Kidney (tissue), 14 donors: ENCODE results near the gene PEBP1. TPM values are rescaled to one million over a fixed set of nuclear protein-coding genes. Genes with fewer than 3 reads are reported as not detected.

Source experiments
- DNase-seq, 5 donors: peaks; one replicate each; pipeline ENCODE4 v3.0.0-alpha.2; 2013 to 2020
- FAIRE-seq: peaks from 2 replicates; lab custom pipeline; 2012; peaks lifted over from hg19 to GRCh38; lab: Jason Lieb, UNC
- H3K27ac ChIP-seq, 2 donors: one replicate each; pipeline ENCODE4 v1.7.0; 2013; ENCODE audit warnings: low read depth in 2 of 2, low read length in 2 of 2, inconsistent platforms in 1 of 2
- H3K27me3 ChIP-seq: one replicate; pipeline ENCODE4 v1.7.1; 2013; ENCODE audit warnings: low read length, inconsistent platforms; ENCODE audit not compliant: control insufficient read depth, insufficient read depth
- H3K36me3 ChIP-seq, 3 donors: one replicate each; pipeline versions ENCODE4 v1.7.0 to v1.7.1; 2013; ENCODE audit warnings: low read length in 3 of 3, control low read depth in 1 of 3, inconsistent platforms in 1 of 3; ENCODE audit not compliant: insufficient read depth in 3 of 3, control insufficient read depth in 2 of 3
- H3K4me1 ChIP-seq, 3 donors: one replicate each; pipeline versions ENCODE4 v1.7.0 to v1.7.1; 2013; ENCODE audit warnings: low read length in 3 of 3, inconsistent platforms in 1 of 3, low read depth in 1 of 3; ENCODE audit not compliant: control insufficient read depth in 2 of 3, insufficient read depth in 2 of 3
- H3K4me3 ChIP-seq, 3 donors: one replicate each; pipeline versions ENCODE4 v1.7.0 to v1.8.1; 2013; ENCODE audit warnings: low read length in 3 of 3, control low read depth in 1 of 3, inconsistent platforms in 1 of 3
- H3K9ac ChIP-seq, 3 donors: one replicate each; pipeline versions ENCODE4 v1.7.0 to v1.7.1; 2013; ENCODE audit warnings: low read length in 3 of 3, control low read depth in 1 of 3, inconsistent platforms in 1 of 3
- H3K9me3 ChIP-seq, 3 donors: one replicate each; pipeline versions ENCODE4 v1.7.0 to v1.7.1; 2013; ENCODE audit warnings: low read length in 3 of 3, control low read depth in 1 of 3, inconsistent platforms in 1 of 3; ENCODE audit not compliant: control insufficient read depth in 2 of 3, insufficient read depth in 1 of 3
- CTCF ChIP-seq: IDR thresholded peaks from 3 replicates; pipeline ENCODE4 v1.5.1; 2012; ENCODE audit warnings: mild to moderate bottlenecking, moderate library complexity, borderline replicate concordance; ENCODE audit not compliant: insufficient read depth; ENCODE audit errors: extremely low read depth
- intact Hi-C: fragments of 100-400 bp; cut with DNase I; formaldehyde crosslinking; loops from one replicate; pipeline ENCODE4 v1.11.1; 2022
- polyA plus RNA-seq: library from polyadenylated mRNA; stranded (reverse); fragments of 350-450 nt; fragmentation: Illumina TruSeq; extraction: RNeasy Lipid Tissue Mini Kit (QIAGEN cat#74804); gene quantifications from one replicate; pipeline ENCODE4 v1.2.3, GENCODE V29; 2014; ENCODE audit warnings: low read depth, low replicate concordance; ENCODE audit not compliant: insufficient read depth
- total RNA-seq: library from RNA; stranded (reverse); fragmentation: NEBNext Ultra II Directional; extraction: Animal tissue kit (Norgen Biotek cat#: 25700); gene quantifications from one replicate; pipeline ENCODE4 v1.2.1, GENCODE V29; 2021
- donor health status: control.
- donor health status: control.
- donor health status: control.
- donor health status: control.
- donor health status: control.
- donor health status: DM: yes; HTN: yes; CAD: no.
- donor health status: Normal renal cell carcinoma (clear cell type).

Gene PEBP1
- total and polyA plus RNA-seq, 2 donors from 2014 or later, result 321 to 1,168 TPM

DNA sequence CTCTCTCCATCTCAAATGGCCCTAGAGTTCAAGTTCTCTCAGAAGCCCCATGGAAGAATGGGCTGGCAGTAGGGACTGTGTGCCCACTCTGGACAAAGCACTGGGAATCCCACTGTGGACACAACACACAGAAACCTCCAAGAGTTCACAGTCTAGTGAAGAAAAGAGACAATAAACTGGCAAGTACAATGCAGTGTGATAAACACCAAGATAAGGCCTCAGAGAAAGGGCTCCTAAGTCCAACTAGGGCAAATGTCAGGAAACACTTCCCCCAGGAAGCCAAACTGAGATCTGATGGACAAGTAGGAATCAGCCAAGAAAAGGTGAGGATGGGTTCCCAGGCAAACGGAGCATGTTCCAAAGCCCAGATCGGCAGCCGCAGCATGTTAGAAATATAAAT lies 37.5 kb upstream of the PEBP1 start:
- TF ChIP-seq CTCF, result no peak
- H3K4me3 ChIP-seq, result no peak overlapping the region
- intact Hi-C loops, result no loop called here
- no peaks in the 10 kb centered on the region for H3K4me1 ChIP-seq
- no peaks in the 10 kb centered on the region for H3K9me3 ChIP-seq
- no peak overlapping the region for H3K27ac ChIP-seq
- H3K9ac ChIP-seq, result no peak overlapping the region
- FAIRE-seq, result no peak
- no peaks in the 10 kb centered on the region for H3K27me3 ChIP-seq
- H3K36me3 ChIP-seq, result no peaks in the 10 kb centered on the region
- no peak for DNase-seq

- intact Hi-C loops, result no loop called here
- Histone ChIP-seq H3K4me3 (no peak overlapping the region), H3K9me3 (no peaks in the 10 kb centered on the region), H3K27ac (no peak overlapping the region), H3K4me1 (no peaks in the 10 kb centered on the region), H3K9ac (no peak overlapping the region), H3K36me3 (no peaks in the 10 kb centered on the region), H3K27me3 (no peaks in the 10 kb centered on the region)
- no peak for TF ChIP-seq CTCF
- DNase-seq (no peak), FAIRE-seq (no peak)
Measured at GRCh38 chr12:118098911-118099671, 36.8 kb upstream of the PEBP1 start.

DNA sequence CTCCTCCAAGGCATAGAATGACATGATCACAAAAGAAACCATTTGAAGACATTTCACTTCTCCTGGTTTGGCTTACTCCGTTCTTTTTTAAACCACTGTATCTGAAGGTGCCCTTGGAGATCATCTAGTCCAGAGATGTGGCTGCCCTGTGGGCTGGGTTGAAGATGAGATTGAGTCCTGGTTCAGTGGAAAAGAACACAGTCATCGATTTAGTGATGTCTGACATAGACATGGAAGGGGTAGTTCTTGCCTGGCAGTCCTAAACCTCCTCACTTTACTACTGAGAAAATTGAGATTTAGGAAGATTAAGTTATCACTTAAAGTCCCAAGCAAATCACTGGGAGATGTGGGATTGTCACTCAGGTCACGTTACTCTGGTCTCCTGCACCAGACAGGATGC lies 34.9 kb upstream of the PEBP1 start:
- Histone ChIP-seq H3K27me3 (no peaks in the 10 kb centered on the region), H3K9ac (no peak overlapping the region), H3K4me3 (no peak overlapping the region), H3K36me3 (no peaks in the 10 kb centered on the region), H3K27ac (no peak overlapping the region), H3K9me3 (no peaks in the 10 kb centered on the region), H3K4me1 (peaks cover 0 to 2% (median 0%) of the 10 kb centered on the region in 3 donors)
- no peak for FAIRE-seq
- intact Hi-C loops, result no loop called here
- DNase-seq, result no peak
- TF ChIP-seq CTCF, result no peak
